ENCODE results near the gene AIFM2.
"Not testable (repeated sequence)": the region's sequence is repeated elsewhere in the genome, so short reads cannot be mapped to it uniquely, and the experiment has no call there.

Gene AIFM2

GRCh38 chr10:70090013-70090412, 42.6 kb downstream of the AIFM2 start:
- DNase-seq: no peak

- DNase-seq: no peak
Measured at GRCh38 chr10:70088308-70088698, 44.3 kb downstream of the AIFM2 start.

- no peak for DNase-seq
Measured at GRCh38 chr10:70087616-70088307, 44.9 kb downstream of the AIFM2 start.

- no peak for DNase-seq
Measured at GRCh38 chr10:70085975-70086613, 46.5 kb downstream of the AIFM2 start.

- DNase-seq: no peak
Measured at GRCh38 chr10:70084189-70084588, 48.4 kb downstream of the AIFM2 start.

GRCh38 chr10:70080789-70081188, 51.8 kb downstream of the AIFM2 start:
- not testable (repeated sequence) for DNase-seq

GRCh38 chr10:70078937-70079336, 53.7 kb downstream of the AIFM2 start:
- no peak for DNase-seq

- no peak for DNase-seq
Measured at GRCh38 chr10:70078329-70078728, 54.3 kb downstream of the AIFM2 start.

- DNase-seq: no peak
Measured at GRCh38 chr10:70074971-70075370, 57.7 kb downstream of the AIFM2 start.

GRCh38 chr10:70074165-70074564, 58.5 kb downstream of the AIFM2 start:
- DNase-seq: no peak

GRCh38 chr10:70070834-70071233, 61.8 kb downstream of the AIFM2 start:
- no peak for DNase-seq

- no peak for DNase-seq
Measured at GRCh38 chr10:70069346-70069745, 63.3 kb downstream of the AIFM2 start.

- DNase-seq: no peak
Measured at GRCh38 chr10:70068925-70069324, 63.7 kb downstream of the AIFM2 start.

GRCh38 chr10:70067586-70067985, 65.0 kb downstream of the AIFM2 start:
- no peak for DNase-seq

- no peak for DNase-seq
Measured at GRCh38 chr10:70066190-70066589, 66.4 kb downstream of the AIFM2 start.

GRCh38 chr10:70064486-70064885, 68.1 kb downstream of the AIFM2 start:
- no peak for DNase-seq

- DNase-seq: no peak
Measured at GRCh38 chr10:70063418-70064098, 69.1 kb downstream of the AIFM2 start.
